ENCODE results near the gene DPP7. TPM values are rescaled to one million over a fixed set of nuclear protein-coding genes. Genes with fewer than 3 reads are reported as not detected.

DPP7 gene
- total RNA-seq, 1 experiment from 2014 or later, result 291 TPM

DNA sequence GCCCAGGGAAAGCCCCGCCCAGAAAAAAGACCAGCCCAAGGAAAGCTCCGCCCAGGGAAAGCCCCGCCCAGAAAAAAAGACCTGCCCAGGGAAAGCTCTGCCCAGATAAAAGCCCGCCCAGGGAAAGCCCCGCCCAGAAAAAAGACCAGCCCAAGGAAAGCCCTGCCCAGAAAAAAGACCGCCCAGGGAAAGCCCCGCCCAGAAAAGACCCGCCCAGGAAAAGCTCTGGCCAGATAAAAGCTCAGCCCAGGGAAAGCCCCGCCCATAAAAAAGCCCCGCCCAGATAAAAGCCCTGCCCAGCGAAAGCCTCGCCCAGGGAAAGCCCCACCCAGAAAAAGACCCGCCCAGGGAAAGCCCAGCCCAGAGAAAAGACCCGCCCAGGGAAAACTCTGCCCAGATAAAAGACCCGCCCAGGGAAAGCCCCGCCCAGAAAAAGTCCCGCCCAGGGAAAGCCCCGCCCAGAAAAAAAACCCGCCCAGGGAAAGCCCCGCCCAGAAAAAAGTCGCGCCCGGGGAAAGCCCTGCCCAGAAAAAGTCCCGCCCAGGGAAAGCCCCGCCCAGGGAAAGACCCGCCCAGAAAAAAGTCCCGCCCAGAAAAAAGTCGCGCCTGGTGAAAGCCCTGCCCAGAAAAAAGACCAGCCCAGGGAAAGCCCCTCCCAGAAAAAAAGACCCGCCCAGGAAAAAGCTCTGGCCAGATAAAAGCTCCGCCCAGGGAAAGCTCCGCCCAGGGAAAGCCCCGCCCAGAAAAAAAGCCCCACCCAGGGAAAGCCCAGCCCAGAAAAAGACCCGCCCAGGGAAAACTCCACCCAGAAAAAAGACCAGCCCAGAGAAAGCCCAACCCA is 36.3 kb upstream of the DPP7 start:
- Histone ChIP-seq H2AFZ (ENCODE audit: low read depth, low read length, poor library complexity, severe bottlenecking) (no peak overlapping the region), H3K4me1 (ENCODE audit: control insufficient read depth in 1 of 2, insufficient read depth in 2 of 2, low read length in 2 of 2) (peaks cover 12 to 22% of the 10 kb centered on the region in 2 experiments), H3K9me2 (ENCODE audit: insufficient read depth) (no peaks in the 10 kb centered on the region), H3K27ac (ENCODE audit: low read depth, low read length) (peak overlapping the region; percentile 47; the same call in 1 of the 2 replicates), H3K9ac (ENCODE audit: low read length) (peak overlapping the region; percentile 30), H3K27me3 (ENCODE audit: insufficient read depth, low read length) (no peaks in the 10 kb centered on the region), H3K9me3 (ENCODE audit: control insufficient read depth in 1 of 2, insufficient read depth in 1 of 2, low read depth in 1 of 2, low read length in 2 of 2) (no peaks in the 10 kb centered on the region; a peak in 1 of 4 replicates), H3K79me2 (ENCODE audit: insufficient read depth, low read length) (no peaks in the 10 kb centered on the region), H3K36me3 (ENCODE audit: control insufficient read depth in 1 of 2, insufficient read depth in 2 of 2, low read length in 2 of 2) (no peaks in the 10 kb centered on the region), H4K20me1 (ENCODE audit: insufficient read depth) (no peaks in the 10 kb centered on the region), H3K4me2 (ENCODE audit: low read length) (0 out of 2 replicates have a peak overlapping the region, but pooled peaks have one; percentile 27), H3K4me3 (replicated peaks in 1 of 2; ENCODE audit: low read depth in 1 of 2, low read length in 2 of 2) (no peak overlapping the region)
- peak; percentile 79 for DNase-seq (ENCODE audit: low read depth, low spot score)
- no peak for TF ChIP-seq CEBPB (IDR thresholded peaks at IDR 0.05; ENCODE audit: low read depth)
- TF ChIP-seq SIN3A (IDR thresholded peaks at IDR 0.05; ENCODE audit: low read depth), result no peak
- no peak for TF ChIP-seq YY1 (IDR thresholded peaks at IDR 0.05; ENCODE audit: extremely low read depth, insufficient replicate concordance, low read depth, low read length)
- TF ChIP-seq POLR2AphosphoS5 (IDR thresholded peaks at IDR 0.05; ENCODE audit: low read depth, low read length), result no peak
- peak; percentile 75 for ATAC-seq
- ChIA-PET RAD21 (ENCODE audit: low non-redundant PET in 1 of 2, low total read pairs in 2 of 2, uncharacterized antibody in 2 of 2, unreplicated experiment in 2 of 2) (interaction anchor here (0.6 to 1.2 kb wide), 7 partner anchors 11 to 279 kb away, joined by 3 to 11 read pairs (median 7); partner anchors contain the start of genes ANAPC2 (in 1 of the 2) and SSNA1 (in 1 of the 2)), POLR2A (interaction anchor here (0.6 to 3.1 kb wide), 19 partner anchors 11 to 906 kb away, joined by 3 to 20 read pairs (median 3); partner anchors contain the start of genes ANAPC2, LRRC26, NRARP and SSNA1), CTCF (interaction anchor here (0.7 to 2.7 kb wide), 17 partner anchors 11 to 1220 kb away, joined by 3 to 15 read pairs (median 6); partner anchors contain the start of genes ANAPC2, MAN1B1, RNF224 and SSNA1)
- BruUV-seq (replicated peaks), result no TSS peak
- intact Hi-C loops (cut with micrococcal nuclease), result no loop called here

DNA sequence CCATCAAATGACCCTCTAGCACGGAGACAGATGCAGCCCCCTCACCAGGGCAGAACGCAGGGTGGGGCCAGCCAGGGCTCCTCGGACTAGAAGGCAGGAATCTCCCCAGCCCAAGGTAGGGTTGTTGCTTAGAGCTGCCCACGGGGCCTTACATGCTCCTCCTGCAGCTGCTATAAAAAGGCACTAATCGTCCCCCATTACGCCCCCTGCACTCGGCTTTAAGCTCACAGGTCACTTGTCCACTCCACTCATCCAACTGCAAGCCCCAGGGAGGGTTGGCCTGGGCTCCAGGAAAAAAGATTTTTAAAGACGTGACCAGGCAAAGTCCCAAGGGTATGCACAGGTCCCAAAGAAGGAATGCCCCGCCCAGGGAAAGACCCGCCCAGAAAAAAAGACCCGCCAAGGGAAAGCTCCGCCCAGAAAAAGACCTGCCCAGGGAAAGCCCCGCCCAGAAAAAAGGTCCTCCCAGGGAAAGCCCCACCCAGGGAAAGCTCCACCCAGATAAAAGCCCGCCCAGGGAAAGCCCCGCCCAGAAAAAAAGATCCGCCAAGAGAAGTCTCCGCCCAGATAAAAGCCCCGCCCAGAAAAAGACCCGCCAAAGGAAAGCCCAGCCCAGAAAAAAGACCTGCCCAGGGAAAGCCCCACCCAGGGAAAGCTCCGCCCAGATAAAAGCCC is 35.5 kb upstream of the DPP7 start:
- POLR2A ChIA-PET, result interaction anchor here (0.6 to 3.1 kb wide), 15 partner anchors 11 to 905 kb away, joined by 3 to 20 read pairs (median 4); partner anchors contain the start of genes ANAPC2, LRRC26, SSNA1 and TUBB4B
- H3K4me1 ChIP-seq (ENCODE audit: control insufficient read depth in 1 of 2, insufficient read depth in 2 of 2, low read length in 2 of 2), result peaks cover 12 to 22% of the 10 kb centered on the region in 2 experiments
- H3K27me3 ChIP-seq (ENCODE audit: insufficient read depth, low read length), result no peaks in the 10 kb centered on the region
- H3K36me3 ChIP-seq (ENCODE audit: control insufficient read depth in 1 of 2, insufficient read depth in 2 of 2, low read length in 2 of 2), result no peaks in the 10 kb centered on the region
- no peak for TF ChIP-seq SRF (IDR thresholded peaks at IDR 0.05; ENCODE audit: low read depth)
- no peak for TF ChIP-seq YY1 (IDR thresholded peaks at IDR 0.05; ENCODE audit: extremely low read depth, insufficient replicate concordance, low read depth, low read length)
- TF ChIP-seq CEBPB (IDR thresholded peaks at IDR 0.05; ENCODE audit: low read depth), result no peak
- TF ChIP-seq, protein P1, sequence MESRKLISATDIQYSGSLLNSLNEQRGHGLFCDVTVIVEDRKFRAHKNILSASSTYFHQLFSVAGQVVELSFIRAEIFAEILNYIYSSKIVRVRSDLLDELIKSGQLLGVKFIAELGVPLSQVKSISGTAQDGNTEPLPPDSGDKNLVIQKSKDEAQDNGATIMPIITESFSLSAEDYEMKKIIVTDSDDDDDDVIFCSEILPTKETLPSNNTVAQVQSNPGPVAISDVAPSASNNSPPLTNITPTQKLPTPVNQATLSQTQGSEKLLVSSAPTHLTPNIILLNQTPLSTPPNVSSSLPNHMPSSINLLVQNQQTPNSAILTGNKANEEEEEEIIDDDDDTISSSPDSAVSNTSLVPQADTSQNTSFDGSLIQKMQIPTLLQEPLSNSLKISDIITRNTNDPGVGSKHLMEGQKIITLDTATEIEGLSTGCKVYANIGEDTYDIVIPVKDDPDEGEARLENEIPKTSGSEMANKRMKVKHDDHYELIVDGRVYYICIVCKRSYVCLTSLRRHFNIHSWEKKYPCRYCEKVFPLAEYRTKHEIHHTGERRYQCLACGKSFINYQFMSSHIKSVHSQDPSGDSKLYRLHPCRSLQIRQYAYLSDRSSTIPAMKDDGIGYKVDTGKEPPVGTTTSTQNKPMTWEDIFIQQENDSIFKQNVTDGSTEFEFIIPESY (IDR thresholded peaks at IDR 0.05; ENCODE audit: extremely low read depth, insufficient replicate concordance, low read length), result no peak
- TF ChIP-seq, protein P2, sequence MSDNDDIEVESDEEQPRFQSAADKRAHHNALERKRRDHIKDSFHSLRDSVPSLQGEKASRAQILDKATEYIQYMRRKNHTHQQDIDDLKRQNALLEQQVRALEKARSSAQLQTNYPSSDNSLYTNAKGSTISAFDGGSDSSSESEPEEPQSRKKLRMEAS (IDR thresholded peaks at IDR 0.05), result no peak
- no peak for TF ChIP-seq SP1 (IDR thresholded peaks at IDR 0.05; ENCODE audit: low read depth)
- TF ChIP-seq, protein P3, sequence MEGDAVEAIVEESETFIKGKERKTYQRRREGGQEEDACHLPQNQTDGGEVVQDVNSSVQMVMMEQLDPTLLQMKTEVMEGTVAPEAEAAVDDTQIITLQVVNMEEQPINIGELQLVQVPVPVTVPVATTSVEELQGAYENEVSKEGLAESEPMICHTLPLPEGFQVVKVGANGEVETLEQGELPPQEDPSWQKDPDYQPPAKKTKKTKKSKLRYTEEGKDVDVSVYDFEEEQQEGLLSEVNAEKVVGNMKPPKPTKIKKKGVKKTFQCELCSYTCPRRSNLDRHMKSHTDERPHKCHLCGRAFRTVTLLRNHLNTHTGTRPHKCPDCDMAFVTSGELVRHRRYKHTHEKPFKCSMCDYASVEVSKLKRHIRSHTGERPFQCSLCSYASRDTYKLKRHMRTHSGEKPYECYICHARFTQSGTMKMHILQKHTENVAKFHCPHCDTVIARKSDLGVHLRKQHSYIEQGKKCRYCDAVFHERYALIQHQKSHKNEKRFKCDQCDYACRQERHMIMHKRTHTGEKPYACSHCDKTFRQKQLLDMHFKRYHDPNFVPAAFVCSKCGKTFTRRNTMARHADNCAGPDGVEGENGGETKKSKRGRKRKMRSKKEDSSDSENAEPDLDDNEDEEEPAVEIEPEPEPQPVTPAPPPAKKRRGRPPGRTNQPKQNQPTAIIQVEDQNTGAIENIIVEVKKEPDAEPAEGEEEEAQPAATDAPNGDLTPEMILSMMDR (IDR thresholded peaks at IDR 0.05 in 2 of 3, conservative IDR thresholded peaks at IDR 0.05 in 1 of 3; ENCODE audit: borderline replicate concordance in 1 of 3, insufficient read depth in 1 of 3, low read depth in 2 of 3, low read length in 2 of 3), result no peak
- no peak for TF ChIP-seq JUND (IDR thresholded peaks at IDR 0.05)
- no peak for TF ChIP-seq EZH2phosphoT487 (IDR thresholded peaks at IDR 0.05; ENCODE audit: borderline replicate concordance)
- no peaks in the 10 kb centered on the region for H3K79me2 ChIP-seq (ENCODE audit: insufficient read depth, low read length)
- H4K20me1 ChIP-seq (ENCODE audit: insufficient read depth), result no peaks in the 10 kb centered on the region
- RAD21 ChIA-PET (ENCODE audit: low non-redundant PET in 1 of 2, low total read pairs in 2 of 2, uncharacterized antibody in 2 of 2, unreplicated experiment in 2 of 2), result interaction anchor here in 1 of 2 experiments (1.0 to 1.2 kb wide), 2 partner anchors 12 to 121 kb away, joined by 3 read pairs; no protein-coding TSS in a partner anchor
- no peaks in the 10 kb centered on the region; a peak in 1 of 4 replicates for H3K9me3 ChIP-seq (ENCODE audit: control insufficient read depth in 1 of 2, insufficient read depth in 1 of 2, low read depth in 1 of 2, low read length in 2 of 2)
- no TSS peak for BruUV-seq (replicated peaks)
- H3K9ac ChIP-seq (ENCODE audit: low read length), result peak overlapping the region; percentile 50
- ATAC-seq (peak; percentile 62), DNase-seq (ENCODE audit: low read depth, low spot score) (peak; percentile 81)
- intact Hi-C loops (cut with micrococcal nuclease), result no loop called here
- no peaks in the 10 kb centered on the region for H3K9me2 ChIP-seq (ENCODE audit: insufficient read depth)
- CTCF ChIA-PET, result interaction anchor here (0.7 to 2.7 kb wide), 14 partner anchors 11 to 1219 kb away, joined by 3 to 15 read pairs (median 8); partner anchors contain the start of genes ANAPC2, MAN1B1, RNF224 and SSNA1
- no peak overlapping the region for H2AFZ ChIP-seq (ENCODE audit: low read depth, low read length, poor library complexity, severe bottlenecking)
- peak overlapping the region; percentile 47 for H3K27ac ChIP-seq (ENCODE audit: low read depth, low read length)
- H3K4me3 ChIP-seq (replicated peaks in 1 of 2; ENCODE audit: low read depth in 1 of 2, low read length in 2 of 2), result no peak overlapping the region; a peak in 1 of 4 replicates
- H3K4me2 ChIP-seq (ENCODE audit: low read length), result peak overlapping the region; percentile 63
